GM12878 (cell line): ENCODE measurements around the gene EIF4H. TPM values are rescaled to one million over a fixed set of nuclear protein-coding genes. Genes with fewer than 3 reads are reported as not detected.
A peak's percentile ranks its signal among the peaks of the same experiment; 100 is the strongest.

ENCODE experiments used
- ATAC-seq: fragments of 200-7000 bp; cut with Tn5 transposase; 3 replicates; pipeline ENCODE4 v1.9.1; 2020; ENCODE audit warnings: mild to moderate bottlenecking, moderate library complexity
- BruUV-seq: library from RNA; stranded (reverse); fragments of 400-500 nt; replicated peaks from 2 replicates; lab custom pipeline; 2021; lab: Mats Ljungman, UMichigan
- CTCF ChIA-PET: fragments of 300-600 bp; sonication (Branson Sonifier 250); formaldehyde crosslinking; extraction: SDS; loops from one replicate; lab custom pipeline; 2021; ENCODE audit warnings: inconsistent platforms; lab: Yijun Ruan, JAX
- POLR2A ChIA-PET: fragments of 350-600 bp; formaldehyde crosslinking; extraction: SDS; loops from one replicate; lab custom pipeline; 2021; ENCODE audit warnings: inconsistent platforms; lab: Charles Lee
- RAD21 ChIA-PET: fragments of 300-600 bp; sonication (Branson Sonifier 250); formaldehyde crosslinking; loops from one replicate; lab custom pipeline; 2023; ENCODE audit warnings: antibody characterized with exemption; ENCODE audit not compliant: unreplicated experiment; lab: Charles Lee
- SMC1A ChIA-PET: fragments of 300-600 bp; sonication (Branson Sonifier 250); formaldehyde crosslinking; loops from one replicate; lab custom pipeline; 2023; ENCODE audit not compliant: unreplicated experiment, uncharacterized antibody; lab: Charles Lee
- DNase-seq: peaks from one replicate; pipeline ENCODE4 v3.0.0-alpha.2; 2011; ENCODE audit warnings: low read depth, low spot score
- FAIRE-seq: peaks from 3 replicates; lab custom pipeline; 2011; peaks lifted over from hg19 to GRCh38; lab: Jason Lieb, UNC
- H2AFZ ChIP-seq: 2 replicates; pipeline ENCODE4 v1.6.0; 2011; ENCODE audit warnings: low read depth, low read length, control low read depth; ENCODE audit not compliant: control insufficient read depth
- H3K27ac ChIP-seq: 2 replicates; pipeline ENCODE4 v1.5.1; 2011; ENCODE audit warnings: control low read depth; ENCODE audit not compliant: control insufficient read depth, insufficient read depth
- H3K27me3 ChIP-seq, 2 experiments: replicated peaks in 1 of 2; 2 replicates each; pipeline versions ENCODE4 v1.6.0 to v1.6.1; 2011; ENCODE audit warnings: low read length in 1 of 2; ENCODE audit not compliant: control insufficient read depth in 2 of 2, insufficient read depth in 2 of 2
- H3K36me3 ChIP-seq, 2 experiments: 2 replicates each; pipeline ENCODE4 v1.5.1; 2011; ENCODE audit warnings: low read length in 1 of 2; ENCODE audit not compliant: control insufficient read depth in 2 of 2, insufficient read depth in 2 of 2
- H3K4me1 ChIP-seq: 2 replicates; pipeline ENCODE4 v1.6.1; 2011; ENCODE audit warnings: mild to moderate bottlenecking, low read length, moderate library complexity, mixed read lengths; ENCODE audit not compliant: control insufficient read depth, insufficient read depth
- H3K4me2 ChIP-seq: 2 replicates; pipeline ENCODE4 v1.6.0; 2011; ENCODE audit warnings: control low read depth; ENCODE audit not compliant: control insufficient read depth, insufficient read depth
- H3K4me3 ChIP-seq: fragments of 200-600 bp; sonication (generic); 2 replicates; pipeline ENCODE4 v1.5.1; 2016
- H3K79me2 ChIP-seq: 2 replicates; pipeline ENCODE4 v1.6.0; 2011; ENCODE audit warnings: low read length; ENCODE audit not compliant: control insufficient read depth, insufficient read depth
- H3K9ac ChIP-seq: 2 replicates; pipeline ENCODE4 v1.8.0; 2011; ENCODE audit warnings: low read length, control low read depth, mixed read lengths; ENCODE audit not compliant: control insufficient read depth, insufficient read depth
- H3K9me3 ChIP-seq: replicated peaks from 3 replicates; pipeline ENCODE4 v1.5.1; 2011; ENCODE audit warnings: mild to moderate bottlenecking, low read length; ENCODE audit not compliant: control insufficient read depth, insufficient read depth
- H4K20me1 ChIP-seq: 2 replicates; pipeline ENCODE4 v1.6.0; 2011; ENCODE audit not compliant: control insufficient read depth, insufficient read depth
- BCL11A ChIP-seq: IDR thresholded peaks from 2 replicates; pipeline ENCODE4 v1.6.1; 2011; ENCODE audit warnings: low read depth, low read length
- CHD2 ChIP-seq: IDR thresholded peaks from 2 replicates; pipeline ENCODE4 v1.6.1; 2011; ENCODE audit warnings: low read depth, low read length, improper control_type of control experiment, borderline replicate concordance
- ELK1 ChIP-seq: IDR thresholded peaks from 2 replicates; pipeline ENCODE4 v1.6.1; 2012; ENCODE audit warnings: low read depth, low read length, improper control_type of control experiment
- JUNB ChIP-seq: IDR thresholded peaks from 2 replicates; pipeline ENCODE4 v1.6.1; 2016; ENCODE audit warnings: antibody characterized with exemption, mild to moderate bottlenecking
- MXI1 ChIP-seq: fragments of 150-350 bp; IDR thresholded peaks from 2 replicates; pipeline ENCODE4 v1.6.1; 2011; ENCODE audit warnings: low read depth, mild to moderate bottlenecking, inconsistent platforms, low read length, improper control_type of control experiment
- PKNOX1 ChIP-seq: fragments of 450-650 bp; IDR thresholded peaks from 2 replicates; pipeline ENCODE4 v1.6.1; 2016; ENCODE audit warnings: mild to moderate bottlenecking
- SMARCA5 ChIP-seq: fragments of 450-650 bp; IDR thresholded peaks from 2 replicates; pipeline ENCODE4 v1.6.1; 2017; ENCODE audit warnings: mild to moderate bottlenecking
- SRF ChIP-seq, 2 experiments: IDR thresholded peaks; 2 replicates each; pipeline ENCODE4 v1.6.1; 2011; ENCODE audit warnings: low read depth in 2 of 2, low read length in 2 of 2, mild to moderate bottlenecking in 1 of 2, moderate library complexity in 1 of 2
- SUPT20H ChIP-seq: IDR thresholded peaks from 2 replicates; pipeline ENCODE4 v1.6.1; 2011; ENCODE audit warnings: low read depth, mild to moderate bottlenecking, low read length, moderate library complexity, borderline replicate concordance; ENCODE audit not compliant: control insufficient read depth
- TCF12 ChIP-seq: IDR thresholded peaks from 2 replicates; pipeline ENCODE4 v1.6.1; 2011; ENCODE audit warnings: low read depth, mild to moderate bottlenecking, low read length
- TCF3 ChIP-seq: IDR thresholded peaks from 2 replicates; pipeline ENCODE4 v1.6.1; 2012; ENCODE audit warnings: low read depth, mild to moderate bottlenecking, low read length, borderline replicate concordance; ENCODE audit not compliant: insufficient read depth
- YBX1 ChIP-seq: fragments of 450-650 bp; IDR thresholded peaks from 2 replicates; pipeline ENCODE4 v1.6.1; 2016; ENCODE audit warnings: antibody characterized with exemption
- WGBS: methylation state at CpG from one replicate; pipeline ENCODE4 v1.1.6; 2016; ENCODE audit warnings: low lambda C conversion rate; ENCODE audit not compliant: insufficient replicate concordance, insufficient coverage; ENCODE audit errors: missing lambda C conversion rate; 5-methylcytosine and 5-hydroxymethylcytosine counted together
- in situ Hi-C: fragments of 300-500 bp; cut with MboI; formaldehyde crosslinking; loops from 9 replicates; pipeline ENCODE4 v1.14.3; 2018; ENCODE audit warnings: mixed read lengths
- intact Hi-C: fragments of 100-400 bp; cut with micrococcal nuclease; formaldehyde crosslinking; loops from one replicate; pipeline ENCODE4 v1.14.2; 2022; ENCODE audit not compliant: unreplicated experiment
- polyA plus RNA-seq, 11 experiments: library from polyadenylated mRNA; depleted of rRNA in 4 of 11; unstranded in 6 of 11; stranded (reverse) in 5 of 11; fragments of >200 nt; fragmentation: Nextera tagmentation in 4 of 11; fragmentation: Illumina TruSeq in 1 of 11; extraction: Ambion mirVana in 4 of 11; extraction: Trizol in 1 of 11; gene quantifications; 1 replicate in 1 of 11; 2 replicates in 10 of 11; pipeline versions ENCODE4 v1.2.1 to v1.2.3, GENCODE V29; 2011 to 2016; ENCODE audit warnings: inconsistent platforms in 2 of 11, missing spikeins in 2 of 11, low read depth in 1 of 11
- total RNA-seq, 4 experiments: library from RNA; depleted of rRNA in 3 of 4; stranded (reverse); fragments of >200 nt in 3 of 4; fragmentation: Illumina TruSeq in 1 of 4; extraction: Trizol in 1 of 4; gene quantifications; 2 replicates each; pipeline versions ENCODE4 v1.2.1 to v1.2.3, GENCODE V29; 2013 to 2021
- TF ChIP-seq, protein P1 (sequence below): IDR thresholded peaks from 2 replicates; pipeline ENCODE4 v1.6.1; 2012; ENCODE audit warnings: low read length, inconsistent platforms
- TF ChIP-seq, protein P2 (sequence below): fragments of 450-650 bp; IDR thresholded peaks from 2 replicates; pipeline ENCODE4 v1.6.1; 2017; ENCODE audit warnings: borderline replicate concordance
- TF ChIP-seq, protein P3 (sequence below): fragments of 450-650 bp; IDR thresholded peaks from 2 replicates; pipeline ENCODE4 v1.6.1; 2018; ENCODE audit warnings: borderline replicate concordance, mild to moderate bottlenecking; ENCODE audit not compliant: partially characterized antibody

EIF4H gene
- total and polyA plus RNA-seq, 10 of the 15 experiments (the other 5 are each of a cell fraction or from before 2014, with no cell fraction given) = 9.9 to 443 (median 258) TPM

DNA sequence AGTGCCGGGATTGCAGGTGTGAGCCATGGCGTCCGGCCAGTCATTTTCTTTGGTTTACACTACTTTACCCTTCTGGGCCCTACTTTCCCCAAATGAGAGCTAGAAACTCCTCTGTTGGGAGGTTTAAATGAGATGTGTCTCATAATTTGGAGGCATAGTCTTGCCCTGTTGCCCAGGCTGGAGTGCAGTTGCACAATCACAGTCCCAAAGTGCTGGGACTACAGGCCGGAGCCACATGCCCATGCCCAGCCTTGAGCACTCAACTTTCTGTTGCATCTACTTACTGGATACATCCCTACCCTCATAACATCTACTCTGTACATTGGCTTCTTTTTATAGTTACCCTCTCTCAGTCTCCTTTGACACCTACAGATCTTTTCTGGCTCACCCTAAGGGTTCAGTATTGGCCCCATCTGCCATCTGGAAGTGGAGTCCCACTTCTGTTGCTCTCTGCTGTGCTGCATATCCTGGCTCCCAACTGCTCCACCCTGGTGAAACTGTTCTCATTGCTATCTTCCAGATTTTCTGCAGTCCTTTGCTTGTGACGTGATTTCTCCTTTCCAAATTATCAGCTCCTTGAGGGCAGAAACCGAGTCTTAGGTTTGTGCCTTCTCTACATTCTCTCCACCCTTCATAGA lies 8.4 kb downstream of the EIF4H start:
- RAD21 ChIA-PET = interaction anchor here (0.9 to 1.3 kb wide), 2 partner anchors 9 to 24 kb away, joined by 3 to 6 read pairs; partner anchors contain the start of gene EIF4H
- H3K36me3 ChIP-seq = peaks cover 6 to 12% of the 10 kb centered on the region in 2 experiments; a peak in 3 of 4 replicates
- DNase-seq (no peak), ATAC-seq (peak; percentile 11), FAIRE-seq (no peak)
- SMC1A ChIA-PET = interaction anchor here (1.1 to 1.6 kb wide), 3 partner anchors 11 to 218 kb away, joined by 4 to 5 read pairs (median 5); no protein-coding TSS in a partner anchor
- H3K79me2 ChIP-seq = peaks cover 98% of the 10 kb centered on the region
- H3K27me3 ChIP-seq = no peaks in the 10 kb centered on the region
- no peak overlapping the region for H3K27ac ChIP-seq
- no peak overlapping the region for H2AFZ ChIP-seq
- intact Hi-C loops = loop anchor here (5.0 kb wide), 1 partner anchor 115 kb away; no protein-coding TSS in a partner anchor
- peaks cover 18% of the 10 kb centered on the region for H4K20me1 ChIP-seq
- no peak overlapping the region for H3K9ac ChIP-seq
- H3K4me2 ChIP-seq = no peak overlapping the region
- BruUV-seq = no TSS peak
- POLR2A ChIA-PET = no interaction called here
- 61% methylated on average over 6 of the region's 6 CpGs for WGBS
- H3K9me3 ChIP-seq = no peaks in the 10 kb centered on the region
- no peak overlapping the region for H3K4me3 ChIP-seq
- CTCF ChIA-PET = interaction anchor here (1.1 to 3.2 kb wide), 7 partner anchors 9 to 122 kb away, joined by 4 to 51 read pairs (median 5); partner anchors contain the start of gene EIF4H
- in situ Hi-C loops = no loop called here
- no peaks in the 10 kb centered on the region for H3K4me1 ChIP-seq
- TF ChIP-seq, protein P1, sequence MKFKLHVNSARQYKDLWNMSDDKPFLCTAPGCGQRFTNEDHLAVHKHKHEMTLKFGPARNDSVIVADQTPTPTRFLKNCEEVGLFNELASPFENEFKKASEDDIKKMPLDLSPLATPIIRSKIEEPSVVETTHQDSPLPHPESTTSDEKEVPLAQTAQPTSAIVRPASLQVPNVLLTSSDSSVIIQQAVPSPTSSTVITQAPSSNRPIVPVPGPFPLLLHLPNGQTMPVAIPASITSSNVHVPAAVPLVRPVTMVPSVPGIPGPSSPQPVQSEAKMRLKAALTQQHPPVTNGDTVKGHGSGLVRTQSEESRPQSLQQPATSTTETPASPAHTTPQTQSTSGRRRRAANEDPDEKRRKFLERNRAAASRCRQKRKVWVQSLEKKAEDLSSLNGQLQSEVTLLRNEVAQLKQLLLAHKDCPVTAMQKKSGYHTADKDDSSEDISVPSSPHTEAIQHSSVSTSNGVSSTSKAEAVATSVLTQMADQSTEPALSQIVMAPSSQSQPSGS = no peak
- no peak for TF ChIP-seq YBX1
- no peak for TF ChIP-seq JUNB
- no peak for TF ChIP-seq TCF3
- no peak for TF ChIP-seq SRF (IDR thresholded peaks at IDR 0.05; ENCODE audit: low read depth in 2 of 2, low read length in 2 of 2)
- no peak for TF ChIP-seq MXI1
- TF ChIP-seq ELK1 = no peak
- no peak for TF ChIP-seq TCF12
- TF ChIP-seq, protein P2, sequence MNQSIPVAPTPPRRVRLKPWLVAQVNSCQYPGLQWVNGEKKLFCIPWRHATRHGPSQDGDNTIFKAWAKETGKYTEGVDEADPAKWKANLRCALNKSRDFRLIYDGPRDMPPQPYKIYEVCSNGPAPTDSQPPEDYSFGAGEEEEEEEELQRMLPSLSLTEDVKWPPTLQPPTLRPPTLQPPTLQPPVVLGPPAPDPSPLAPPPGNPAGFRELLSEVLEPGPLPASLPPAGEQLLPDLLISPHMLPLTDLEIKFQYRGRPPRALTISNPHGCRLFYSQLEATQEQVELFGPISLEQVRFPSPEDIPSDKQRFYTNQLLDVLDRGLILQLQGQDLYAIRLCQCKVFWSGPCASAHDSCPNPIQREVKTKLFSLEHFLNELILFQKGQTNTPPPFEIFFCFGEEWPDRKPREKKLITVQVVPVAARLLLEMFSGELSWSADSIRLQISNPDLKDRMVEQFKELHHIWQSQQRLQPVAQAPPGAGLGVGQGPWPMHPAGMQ = no peak
- TF ChIP-seq, protein P3, sequence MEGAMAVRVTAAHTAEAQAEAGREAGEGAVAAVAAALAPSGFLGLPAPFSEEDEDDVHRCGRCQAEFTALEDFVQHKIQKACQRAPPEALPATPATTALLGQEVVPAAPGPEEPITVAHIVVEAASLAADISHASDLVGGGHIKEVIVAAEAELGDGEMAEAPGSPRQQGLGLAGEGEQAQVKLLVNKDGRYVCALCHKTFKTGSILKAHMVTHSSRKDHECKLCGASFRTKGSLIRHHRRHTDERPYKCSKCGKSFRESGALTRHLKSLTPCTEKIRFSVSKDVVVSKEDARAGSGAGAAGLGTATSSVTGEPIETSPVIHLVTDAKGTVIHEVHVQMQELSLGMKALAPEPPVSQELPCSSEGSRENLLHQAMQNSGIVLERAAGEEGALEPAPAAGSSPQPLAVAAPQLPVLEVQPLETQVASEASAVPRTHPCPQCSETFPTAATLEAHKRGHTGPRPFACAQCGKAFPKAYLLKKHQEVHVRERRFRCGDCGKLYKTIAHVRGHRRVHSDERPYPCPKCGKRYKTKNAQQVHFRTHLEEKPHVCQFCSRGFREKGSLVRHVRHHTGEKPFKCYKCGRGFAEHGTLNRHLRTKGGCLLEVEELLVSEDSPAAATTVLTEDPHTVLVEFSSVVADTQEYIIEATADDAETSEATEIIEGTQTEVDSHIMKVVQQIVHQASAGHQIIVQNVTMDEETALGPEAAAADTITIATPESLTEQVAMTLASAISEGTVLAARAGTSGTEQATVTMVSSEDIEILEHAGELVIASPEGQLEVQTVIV = no peak
- no peak for TF ChIP-seq CHD2
- TF ChIP-seq BCL11A = no peak
- TF ChIP-seq SUPT20H = no peak
- TF ChIP-seq SMARCA5 = no peak
- TF ChIP-seq PKNOX1 = no peak
